Suprapubic skin (tissue), 2 donors: ENCODE measurements around the gene DUOX1.

Experiments used
- EP300 ChIP-seq: sonication (generic); formaldehyde crosslinking; IDR thresholded peaks from one replicate; pipeline ENCODE4 v1.6.1; 2017; ENCODE audit warnings: antibody characterized with exemption
- POLR2A ChIP-seq, 2 donors: fragments of 450-650 bp; IDR thresholded peaks; one replicate each; pipeline ENCODE4 v1.6.1; 2017; ENCODE audit warnings: antibody characterized with exemption in 2 of 2, mild to moderate bottlenecking in 2 of 2, moderate library complexity in 2 of 2

DNA sequence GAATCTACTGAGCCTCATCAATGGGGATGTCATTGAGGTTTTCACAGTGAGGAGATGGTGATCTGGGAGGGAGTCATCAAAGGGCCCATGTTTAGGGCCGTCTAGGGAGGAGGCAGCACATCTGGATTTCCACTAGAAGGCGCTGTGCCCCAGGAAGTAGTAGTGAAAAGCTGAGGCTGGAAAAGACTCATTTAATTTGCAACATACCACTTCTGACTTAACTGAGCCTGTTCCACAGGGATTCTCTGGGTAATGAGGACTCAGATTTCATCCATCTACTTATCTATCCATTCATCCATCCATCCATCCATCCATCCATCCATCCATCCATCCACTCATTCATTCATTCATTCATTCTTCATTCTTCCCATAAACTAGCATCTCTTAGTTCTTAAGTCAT lies 75.4 kb downstream of the DUOX1 start:
- TF ChIP-seq POLR2A (IDR thresholded peaks at IDR 0.05) (no peak), EP300 (no peak)
